K562 (cell line): ENCODE data around the gene MAPK8IP2. TPM values are rescaled to one million over a fixed set of nuclear protein-coding genes. Genes with fewer than 3 reads are reported as not detected.

Experiments
- GABPA ChIP-seq: fragments of 200-800 bp; sonication (Bioruptor generic); conservative IDR thresholded peaks from 2 replicates; pipeline ENCODE4 v1.6.1; 2016; ENCODE audit warnings: low read depth, missing genetic modification characterization, missing compliant biosample characterization
- GABPB1 ChIP-seq: sonication (generic); formaldehyde crosslinking; IDR thresholded peaks from 2 replicates; pipeline ENCODE4 v1.8.0; 2022; ENCODE audit warnings: mild to moderate bottlenecking, missing genetic modification reagents
- HMGN3 ChIP-seq: IDR thresholded peaks from 2 replicates; pipeline ENCODE4 v1.6.1; 2011; ENCODE audit warnings: borderline replicate concordance, low read depth, mild to moderate bottlenecking, mixed read lengths, low read length; ENCODE audit not compliant: insufficient read length; ENCODE audit errors: extremely low read depth
- HMGXB4 ChIP-seq: sonication (generic); formaldehyde crosslinking; IDR thresholded peaks from 2 replicates; pipeline ENCODE4 v1.8.1; 2023; ENCODE audit warnings: mild to moderate bottlenecking, missing genetic modification reagents
- KDM5B ChIP-seq: fragments of 200-600 bp; sonication (generic); IDR thresholded peaks from 2 replicates; pipeline ENCODE4 v1.6.1; 2012; ENCODE audit warnings: low read depth, mild to moderate bottlenecking, moderate library complexity, low read length, control low read depth, inconsistent platforms; ENCODE audit not compliant: insufficient replicate concordance
- KLF16 ChIP-seq: IDR thresholded peaks from 2 replicates; pipeline ENCODE4 v1.6.1; 2016; ENCODE audit warnings: antibody characterized with exemption
- L3MBTL2 ChIP-seq: fragments of 450-650 bp; IDR thresholded peaks from 2 replicates; pipeline ENCODE4 v1.6.1; 2016; ENCODE audit warnings: mild to moderate bottlenecking, moderate library complexity
- MCM7 ChIP-seq, 2 experiments: fragments of 450-650 bp; IDR thresholded peaks; 2 replicates each; pipeline ENCODE4 v1.6.1; 2016 to 2018
- MYC ChIP-seq, 2 experiments: fragments of 250-450 bp in 1 of 2; sonication (Bioruptor Pico) in 1 of 2; IDR thresholded peaks; 2 replicates each; pipeline versions ENCODE4 v1.5.1 to v1.6.1; 2012 to 2021; ENCODE audit warnings: low read depth in 2 of 2, borderline replicate concordance in 1 of 2, improper control_type of control experiment in 1 of 2, low read length in 1 of 2, mild to moderate bottlenecking in 1 of 2, moderate library complexity in 1 of 2
- NBN ChIP-seq: fragments of 450-650 bp; IDR thresholded peaks from 2 replicates; pipeline ENCODE4 v1.6.1; 2016; ENCODE audit warnings: low read depth, mild to moderate bottlenecking
- POLR2A ChIP-seq: fragments of 450-650 bp; conservative IDR thresholded peaks from 2 replicates; pipeline ENCODE4 v1.6.1; 2016
- POLR2G ChIP-seq: fragments of 200-400 bp; formaldehyde crosslinking; IDR thresholded peaks from 2 replicates; pipeline ENCODE4 v1.6.1; 2017; ENCODE audit warnings: low read depth, mild to moderate bottlenecking, antibody characterized with exemption, low read length, moderate library complexity
- SIN3A ChIP-seq, 2 experiments: fragments of 150-350 bp in 1 of 2; IDR thresholded peaks; 2 replicates each; pipeline ENCODE4 v1.6.1; 2011 to 2016; ENCODE audit warnings: borderline replicate concordance in 2 of 2, low read depth in 2 of 2, low read length in 2 of 2, mild to moderate bottlenecking in 2 of 2, moderate library complexity in 2 of 2; ENCODE audit not compliant: control insufficient read depth in 1 of 2
- SP1 ChIP-seq: sonication (generic); formaldehyde crosslinking; IDR thresholded peaks from 2 replicates; pipeline ENCODE4 v1.8.1; 2022; ENCODE audit warnings: mild to moderate bottlenecking, missing genetic modification reagents
- SPI1 ChIP-seq: IDR thresholded peaks from 2 replicates; pipeline ENCODE4 v1.6.1; 2011; ENCODE audit warnings: low read depth, low read length, control low read depth, borderline replicate concordance
- TAF15 ChIP-seq: fragments of 200-400 bp; formaldehyde crosslinking; IDR thresholded peaks from 2 replicates; pipeline ENCODE4 v1.6.1; 2017; ENCODE audit warnings: mild to moderate bottlenecking, low read depth, low read length, moderate library complexity
- VEZF1 ChIP-seq: fragments of 200-800 bp; sonication (Bioruptor generic); IDR thresholded peaks from 2 replicates; pipeline ENCODE4 v1.6.1; 2017; ENCODE audit warnings: missing genetic modification characterization, missing compliant biosample characterization
- ZNF354B ChIP-seq: fragments of 250-450 bp; sonication (Bioruptor Pico); IDR thresholded peaks from 2 replicates; pipeline ENCODE4 v1.4.0; 2020
- polyA plus RNA-seq, 8 experiments: library from polyadenylated mRNA; depleted of rRNA in 4 of 8; stranded (reverse) in 5 of 8; unstranded in 3 of 8; fragments of >200 nt; fragmentation: Nextera tagmentation in 2 of 8; fragmentation: Illumina TruSeq in 1 of 8; extraction: Ambion mirVana in 2 of 8; extraction: Trizol in 1 of 8; gene quantifications; 2 replicates each; pipeline versions ENCODE4 v1.2.1 to v1.2.3, GENCODE V29; 2011 to 2014; ENCODE audit warnings: inconsistent platforms in 1 of 8, missing spikeins in 1 of 8
- total RNA-seq, 7 experiments: library from RNA; depleted of rRNA in 6 of 7; stranded (reverse); fragments of >200 nt in 6 of 7; fragmentation: Illumina TruSeq in 2 of 7; extraction: Trizol in 2 of 7; gene quantifications; 2 replicates each; pipeline versions ENCODE4 v1.2.1 to v1.2.3, GENCODE V29; 2011 to 2021; ENCODE audit warnings: low replicate concordance in 1 of 7
- TF ChIP-seq, protein P1 (sequence below): fragments of 450-650 bp; IDR thresholded peaks from 2 replicates; pipeline ENCODE4 v1.6.1; 2018; ENCODE audit not compliant: partially characterized antibody

MAPK8IP2 gene
- total and polyA plus RNA-seq, 9 of the 15 experiments (the other 6 are each of a cell fraction or from before 2014, with no cell fraction given) = 0.01 to 0.47 (median 0.07) TPM; not detected in 2

DNA sequence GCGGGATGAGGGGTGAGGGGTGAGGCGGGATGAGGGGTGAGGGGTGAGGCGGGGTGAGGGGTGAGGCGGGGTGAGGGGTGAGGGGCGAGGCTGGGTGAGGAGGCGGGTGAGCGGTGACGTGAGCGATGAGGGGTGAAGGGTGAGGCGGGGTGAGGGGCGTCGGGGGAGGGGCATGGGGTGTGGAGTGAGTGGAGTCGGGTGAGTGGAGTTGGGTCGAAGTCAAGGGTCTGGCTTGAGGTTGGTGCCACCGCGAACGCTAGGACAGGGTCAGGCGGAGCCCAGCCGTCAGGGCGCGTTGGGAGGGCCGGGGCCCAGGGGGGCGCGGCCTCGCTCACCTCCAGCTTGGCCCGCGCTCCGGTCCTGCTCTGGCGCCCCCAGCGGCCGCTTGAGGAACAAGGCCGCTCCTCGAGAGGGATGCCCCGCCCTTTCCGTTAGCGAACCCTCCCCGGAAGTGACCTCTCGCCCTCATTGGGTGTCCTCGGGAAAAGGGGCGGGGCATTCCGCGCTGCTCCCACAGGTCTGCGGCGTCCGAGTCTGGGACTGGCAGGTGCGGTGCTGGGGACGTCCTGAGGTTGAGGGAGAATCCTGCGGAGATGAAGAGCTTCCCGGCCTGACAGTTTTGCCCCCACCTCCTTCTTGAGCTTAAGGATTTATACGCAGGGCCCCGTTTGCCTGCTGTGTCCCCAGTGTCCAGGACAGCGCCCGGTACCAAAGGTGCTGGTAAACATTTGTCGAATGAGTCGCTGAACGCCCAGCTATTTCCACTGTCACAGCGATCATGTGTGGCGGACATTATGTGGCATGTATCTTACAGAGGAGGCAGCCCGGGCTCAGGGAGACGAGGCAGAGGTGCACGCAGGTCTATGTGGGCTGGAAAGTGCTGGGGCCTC, 37.8 kb upstream of the MAPK8IP2 start, which contains the start of gene SYCE3 (continued):
- TF ChIP-seq, protein P1, sequence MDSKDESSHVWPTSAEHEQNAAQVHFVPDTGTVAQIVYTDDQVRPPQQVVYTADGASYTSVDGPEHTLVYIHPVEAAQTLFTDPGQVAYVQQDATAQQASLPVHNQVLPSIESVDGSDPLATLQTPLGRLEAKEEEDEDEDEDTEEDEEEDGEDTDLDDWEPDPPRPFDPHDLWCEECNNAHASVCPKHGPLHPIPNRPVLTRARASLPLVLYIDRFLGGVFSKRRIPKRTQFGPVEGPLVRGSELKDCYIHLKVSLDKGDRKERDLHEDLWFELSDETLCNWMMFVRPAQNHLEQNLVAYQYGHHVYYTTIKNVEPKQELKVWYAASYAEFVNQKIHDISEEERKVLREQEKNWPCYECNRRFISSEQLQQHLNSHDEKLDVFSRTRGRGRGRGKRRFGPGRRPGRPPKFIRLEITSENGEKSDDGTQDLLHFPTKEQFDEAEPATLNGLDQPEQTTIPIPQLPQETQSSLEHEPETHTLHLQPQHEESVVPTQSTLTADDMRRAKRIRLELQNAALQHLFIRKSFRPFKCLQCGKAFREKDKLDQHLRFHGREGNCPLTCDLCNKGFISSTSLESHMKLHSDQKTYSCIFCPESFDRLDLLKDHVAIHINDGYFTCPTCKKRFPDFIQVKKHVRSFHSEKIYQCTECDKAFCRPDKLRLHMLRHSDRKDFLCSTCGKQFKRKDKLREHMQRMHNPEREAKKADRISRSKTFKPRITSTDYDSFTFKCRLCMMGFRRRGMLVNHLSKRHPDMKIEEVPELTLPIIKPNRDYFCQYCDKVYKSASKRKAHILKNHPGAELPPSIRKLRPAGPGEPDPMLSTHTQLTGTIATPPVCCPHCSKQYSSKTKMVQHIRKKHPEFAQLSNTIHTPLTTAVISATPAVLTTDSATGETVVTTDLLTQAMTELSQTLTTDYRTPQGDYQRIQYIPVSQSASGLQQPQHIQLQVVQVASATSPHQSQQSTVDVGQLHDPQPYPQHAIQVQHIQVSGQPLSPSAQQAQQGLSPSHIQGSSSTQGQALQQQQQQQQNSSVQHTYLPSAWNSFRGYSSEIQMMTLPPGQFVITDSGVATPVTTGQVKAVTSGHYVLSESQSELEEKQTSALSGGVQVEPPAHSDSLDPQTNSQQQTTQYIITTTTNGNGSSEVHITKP = no peak
- TF ChIP-seq POLR2G (peak; percentile 75), HMGXB4 (CRISPR knock-in tag) (no peak), ZNF354B (CRISPR knock-in tag) (no peak), MYC (IDR thresholded peaks at IDR 0.05; ENCODE audit: low read depth, low read length) (peak; percentile 62), MYC (CRISPR knock-in tag; IDR thresholded peaks at IDR 0.05; ENCODE audit: borderline replicate concordance, low read depth) (no peak), VEZF1 (CRISPR knock-in tag) (peak; percentile 76), SIN3A (IDR thresholded peaks at IDR 0.05; ENCODE audit: borderline replicate concordance in 2 of 2, control insufficient read depth in 1 of 2, low read depth in 2 of 2, low read length in 2 of 2) (peak in 1 of 2 experiments; percentile 46; a peak in 1 of 4 replicates), SPI1 (no peak), GABPB1 (CRISPR knock-in tag) (peak; percentile 84), KLF16 (peak; percentile 47; the same call in 1 of the 2 replicates), HMGN3 (peak; percentile 67), L3MBTL2 (peak; percentile 39; the same call in 1 of the 2 replicates), KDM5B (peak; percentile 55), MCM7 (IDR thresholded peaks at IDR 0.05) (no peak), NBN (no peak; the same call in 1 of the 2 replicates), POLR2A (peak; percentile 61), TAF15 (no peak), GABPA (tag) (peak; percentile 84), SP1 (CRISPR knock-in tag) (peak; percentile 92)
